Neuron (in vitro differentiated cells): ENCODE measurements around the gene NSUN4.

Experiments
- H2AFZ ChIP-seq: one replicate; pipeline ENCODE4 v1.6.1; 2013; ENCODE audit warnings: low read depth, mild to moderate bottlenecking, inconsistent platforms, low read length, moderate library complexity
- H3K27me3 ChIP-seq: one replicate; pipeline ENCODE4 v1.6.1; 2013; ENCODE audit warnings: low read length; ENCODE audit not compliant: insufficient read depth
- H3K36me3 ChIP-seq: one replicate; pipeline ENCODE4 v1.6.1; 2013; ENCODE audit warnings: low read length; ENCODE audit not compliant: insufficient read depth
- H3K4me1 ChIP-seq: one replicate; pipeline ENCODE4 v1.6.1; 2013; ENCODE audit warnings: low read length; ENCODE audit not compliant: insufficient read depth
- H3K4me3 ChIP-seq: 2 replicates; pipeline ENCODE4 v1.5.1; 2013; ENCODE audit warnings: mild to moderate bottlenecking, low read length, moderate library complexity
- H3K9me3 ChIP-seq: one replicate; pipeline ENCODE4 v1.6.1; 2013; ENCODE audit warnings: low read length

The NSUN4 gene

DNA sequence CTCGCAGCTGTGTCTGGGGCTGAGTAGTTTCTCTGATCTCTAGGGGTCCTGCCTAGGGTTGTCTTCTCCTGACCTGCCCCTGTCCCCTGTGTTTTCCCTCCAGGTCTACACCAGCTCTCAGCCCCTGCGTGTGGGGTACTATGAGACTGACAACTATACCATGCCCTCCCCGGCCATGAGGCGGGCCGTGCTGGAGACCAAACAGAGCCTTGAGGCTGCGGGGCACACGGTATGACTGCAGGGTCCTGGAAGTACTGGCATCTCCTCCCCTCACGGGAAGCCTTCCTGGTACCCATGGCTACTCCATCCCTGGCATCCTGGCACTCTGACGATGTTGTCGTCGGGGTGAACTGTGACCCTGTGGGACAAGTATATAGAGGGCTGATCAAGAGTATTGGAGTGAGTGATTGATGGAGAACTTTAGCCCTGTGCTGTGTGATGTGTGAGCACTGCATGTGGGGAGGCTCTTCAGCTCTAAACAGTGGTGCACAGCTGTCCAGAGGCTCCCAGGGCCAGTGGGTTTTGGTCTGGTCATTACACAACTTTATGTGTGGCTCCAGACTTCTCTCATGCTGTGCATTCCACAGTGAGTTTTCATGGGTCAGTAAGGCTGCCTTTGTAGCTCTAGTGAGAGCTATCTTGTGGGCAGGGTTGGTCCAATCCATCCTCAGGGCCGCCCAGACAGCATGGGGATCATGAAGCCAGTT is 67.9 kb downstream of the NSUN4 start:
- Histone ChIP-seq H3K4me3 (no peak overlapping the region), H3K4me1 (peaks cover 4% of the 10 kb centered on the region)

DNA sequence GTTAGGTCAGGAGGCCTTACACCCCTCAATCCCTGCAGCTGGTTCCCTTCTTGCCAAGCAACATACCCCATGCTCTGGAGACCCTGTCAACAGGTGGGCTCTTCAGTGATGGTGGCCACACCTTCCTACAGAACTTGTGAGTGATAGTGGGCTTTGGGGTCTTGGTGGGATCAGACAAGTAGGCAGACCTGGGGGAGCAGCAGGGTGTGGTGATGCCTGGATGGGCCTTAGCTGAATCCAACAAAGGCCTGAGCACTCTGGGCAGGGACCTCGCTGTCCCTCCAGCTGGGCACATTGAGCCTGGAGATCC is 68.4 kb downstream of the NSUN4 start:
- Histone ChIP-seq H3K4me1 (peaks cover 4% of the 10 kb centered on the region), H3K36me3 (no peaks in the 10 kb centered on the region), H3K4me3 (no peak overlapping the region), H3K27me3 (no peaks in the 10 kb centered on the region), H3K9me3 (no peaks in the 10 kb centered on the region), H2AFZ (no peak overlapping the region)

More for the DNA sequence above, 67.9 kb downstream of the NSUN4 start:
- Histone ChIP-seq H3K27me3 (no peaks in the 10 kb centered on the region), H3K9me3 (no peaks in the 10 kb centered on the region), H3K36me3 (no peaks in the 10 kb centered on the region), H2AFZ (no peak overlapping the region)

DNA sequence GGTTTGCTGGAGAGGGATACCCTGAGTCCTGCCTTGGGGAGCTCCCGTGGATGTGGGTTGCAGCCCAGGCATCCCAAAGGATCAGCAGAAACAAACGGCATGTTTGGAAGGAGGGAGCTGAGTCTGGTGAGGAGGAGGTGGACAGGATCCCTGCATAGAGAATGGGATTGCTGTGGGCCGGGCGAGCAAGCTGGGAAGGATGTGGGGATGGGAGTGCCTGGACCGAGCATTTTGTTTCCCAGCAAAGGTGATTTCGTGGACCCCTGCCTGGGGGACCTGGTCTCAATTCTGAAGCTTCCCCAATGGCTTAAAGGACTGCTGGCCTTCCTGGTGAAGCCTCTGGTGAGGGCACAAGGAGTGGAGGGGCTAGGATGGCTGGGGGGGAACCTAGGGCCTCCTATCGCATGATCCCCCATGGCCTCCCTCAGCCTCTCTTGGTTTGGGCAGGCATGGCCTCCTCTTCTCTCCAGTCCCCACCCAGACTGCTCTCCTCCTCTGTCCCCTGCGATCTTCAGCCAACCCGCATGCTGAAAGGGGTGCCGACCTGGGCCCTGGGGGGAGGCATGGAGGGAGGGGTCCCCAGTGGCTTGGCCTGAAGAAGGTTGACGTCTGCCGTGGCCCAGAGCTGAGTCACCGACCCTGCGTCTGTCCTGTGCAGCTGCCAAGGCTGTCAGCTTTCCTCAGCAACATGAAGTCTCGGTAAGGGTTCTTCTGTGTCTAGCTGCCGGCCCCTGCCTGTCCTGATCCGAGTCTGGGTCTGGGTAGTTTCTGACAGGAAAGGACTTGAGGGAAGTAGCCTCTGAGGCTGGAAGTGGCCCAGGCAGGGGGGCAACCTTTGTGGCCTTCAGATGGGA is 69.8 kb downstream of the NSUN4 start:
- no peaks in the 10 kb centered on the region for H3K27me3 ChIP-seq
- no peaks in the 10 kb centered on the region for H3K9me3 ChIP-seq
- H3K4me3 ChIP-seq: no peak overlapping the region
- H2AFZ ChIP-seq: no peak overlapping the region
- H3K4me1 ChIP-seq: peaks cover 4% of the 10 kb centered on the region
- no peaks in the 10 kb centered on the region for H3K36me3 ChIP-seq

DNA sequence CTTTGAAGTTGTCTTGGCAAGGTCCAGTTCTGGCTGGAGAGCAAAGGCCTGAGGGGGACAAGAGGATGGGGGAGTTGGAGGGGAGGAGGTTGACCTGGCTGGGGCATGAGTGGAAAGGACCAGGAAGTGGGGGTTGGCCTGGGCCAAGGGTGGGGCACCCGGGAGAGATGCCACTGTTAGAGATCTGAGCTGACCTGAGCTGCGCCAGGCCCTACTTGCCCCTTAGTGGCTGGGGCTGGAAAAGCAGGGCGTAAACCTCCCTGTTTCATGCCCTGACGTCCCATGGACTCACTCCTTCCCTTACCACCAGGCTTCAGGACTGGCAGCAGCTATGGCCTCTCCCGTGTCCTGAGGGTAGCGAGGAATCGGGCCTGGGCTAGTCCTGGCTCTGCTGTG is 70.4 kb downstream of the NSUN4 start:
- no peaks in the 10 kb centered on the region for H3K9me3 ChIP-seq
- H3K36me3 ChIP-seq: no peaks in the 10 kb centered on the region
- H2AFZ ChIP-seq: no peak overlapping the region
- H3K4me3 ChIP-seq: no peak overlapping the region
- H3K4me1 ChIP-seq: peaks cover 4% of the 10 kb centered on the region
- no peaks in the 10 kb centered on the region for H3K27me3 ChIP-seq
